Measurements from ENCODE around the gene GINM1.

The GINM1 gene

DNA sequence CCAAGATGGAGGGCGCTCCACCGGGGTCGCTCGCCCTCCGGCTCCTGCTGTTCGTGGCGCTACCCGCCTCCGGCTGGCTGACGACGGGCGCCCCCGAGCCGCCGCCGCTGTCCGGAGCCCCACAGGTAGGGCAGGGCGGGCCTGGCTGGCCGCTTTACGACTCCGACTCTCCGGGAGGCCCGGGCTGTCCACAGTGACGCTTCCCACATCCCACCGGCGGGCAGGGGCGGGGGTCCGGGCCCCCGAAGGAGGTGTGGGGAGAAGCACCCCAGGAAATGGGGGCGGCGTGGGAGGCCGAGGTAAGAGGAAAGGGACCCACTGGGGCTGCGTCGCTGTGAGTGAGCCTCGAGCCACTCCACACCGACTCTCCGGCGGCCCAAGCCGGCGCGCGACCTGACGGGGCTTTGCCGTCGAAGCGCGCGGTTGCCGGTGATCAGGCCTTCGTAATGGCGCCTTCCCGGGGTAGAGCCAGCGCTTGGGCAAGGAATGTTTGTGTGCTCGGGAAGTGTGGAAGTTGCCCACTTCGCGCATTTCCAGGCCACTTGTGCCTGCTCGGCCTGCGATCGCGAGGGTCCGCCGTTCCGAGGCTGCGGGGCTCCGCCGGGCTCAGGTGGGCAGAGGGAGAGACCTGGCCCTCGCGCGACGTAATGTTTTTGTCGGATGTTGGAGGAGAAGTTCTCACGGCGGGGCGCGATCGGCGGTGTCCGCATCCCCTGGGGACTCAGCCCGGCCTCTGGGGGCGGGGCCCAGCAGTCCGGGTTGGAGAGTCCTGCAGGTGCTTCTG lies 427 bp downstream of the GINM1 start:
- peak overlapping the region; percentile 89 for H3K4me3 Mint-ChIP-seq
- DNase-seq (ENCODE audit: low spot score in 2 of 2) (peak; percentile 37 to 87), ATAC-seq (peak; percentile 61)
- no peaks in the 10 kb centered on the region for H3K9me3 Mint-ChIP-seq
- H3K4me1 Mint-ChIP-seq = peaks cover 8% of the 10 kb centered on the region
- no peaks in the 10 kb centered on the region for H3K36me3 Mint-ChIP-seq
- peak overlapping the region; percentile 87 for H3K27ac Mint-ChIP-seq

DNA sequence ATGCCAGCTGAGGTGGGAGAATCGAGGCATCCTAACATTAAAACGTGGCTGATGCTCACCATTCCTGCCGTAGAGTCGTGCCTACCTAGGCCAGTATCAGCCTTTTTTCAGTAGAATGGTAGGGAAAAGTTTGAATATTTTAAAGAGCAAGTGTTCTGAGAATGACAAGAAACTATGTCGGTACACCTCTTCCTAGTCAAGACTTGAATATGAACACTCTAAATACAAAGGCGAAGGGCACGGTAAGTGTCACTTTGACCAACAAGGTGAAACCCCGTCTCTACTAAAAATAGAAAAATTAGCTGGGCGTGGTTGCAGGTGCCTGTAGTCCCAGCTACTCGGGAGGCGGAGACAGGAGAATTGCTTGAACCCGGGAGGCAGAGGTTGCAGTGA lies 1.0 kb downstream of the GINM1 start:
- Mint-ChIP-seq H3K4me3 (peak overlapping the region; percentile 89), H3K9me3 (no peaks in the 10 kb centered on the region), H3K36me3 (no peaks in the 10 kb centered on the region), H3K27ac (peak overlapping the region; percentile 87), H3K4me1 (peaks cover 8% of the 10 kb centered on the region)
- ATAC-seq (no peak), DNase-seq (ENCODE audit: low spot score in 2 of 2) (no peak)

DNA sequence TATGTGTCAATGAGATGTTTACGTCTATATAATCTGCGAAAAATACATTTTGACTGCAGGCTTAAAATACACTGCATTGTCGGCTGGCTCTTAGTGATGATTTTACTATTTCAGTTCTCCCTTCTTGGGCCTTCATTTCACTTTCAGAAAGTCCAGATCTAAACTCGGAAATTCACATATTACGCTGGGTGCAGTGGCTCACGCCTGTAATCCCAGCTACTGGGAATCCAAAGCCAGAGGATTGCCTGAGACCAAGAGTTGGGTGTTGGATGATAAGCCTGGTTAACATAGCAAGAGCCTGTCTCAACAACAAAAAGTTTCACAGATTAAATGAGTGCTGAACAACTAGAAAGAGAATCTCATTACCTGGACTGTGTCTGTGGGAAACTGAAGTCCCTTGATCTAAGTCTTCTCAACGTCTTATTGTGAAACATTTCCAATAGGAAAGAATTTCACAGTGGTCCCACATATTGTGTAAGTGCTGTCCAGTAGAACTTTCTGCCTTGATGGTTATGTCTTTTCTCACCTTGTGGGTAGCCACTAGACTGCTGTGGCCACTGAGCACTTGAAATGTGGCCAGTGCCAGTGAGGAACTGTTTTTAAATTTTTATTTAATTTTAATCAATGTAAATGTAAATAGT lies 1.9 kb downstream of the GINM1 start:
- H3K4me1 Mint-ChIP-seq = peaks cover 8% of the 10 kb centered on the region
- ATAC-seq = no peak
- no peaks in the 10 kb centered on the region for H3K36me3 Mint-ChIP-seq
- H3K9me3 Mint-ChIP-seq = no peaks in the 10 kb centered on the region
- peak in 1 of 2 donors; percentile 44 for DNase-seq (ENCODE audit: low spot score in 2 of 2)
- no peak overlapping the region for H3K27ac Mint-ChIP-seq
- H3K4me3 Mint-ChIP-seq = peak overlapping the region; percentile 89

DNA sequence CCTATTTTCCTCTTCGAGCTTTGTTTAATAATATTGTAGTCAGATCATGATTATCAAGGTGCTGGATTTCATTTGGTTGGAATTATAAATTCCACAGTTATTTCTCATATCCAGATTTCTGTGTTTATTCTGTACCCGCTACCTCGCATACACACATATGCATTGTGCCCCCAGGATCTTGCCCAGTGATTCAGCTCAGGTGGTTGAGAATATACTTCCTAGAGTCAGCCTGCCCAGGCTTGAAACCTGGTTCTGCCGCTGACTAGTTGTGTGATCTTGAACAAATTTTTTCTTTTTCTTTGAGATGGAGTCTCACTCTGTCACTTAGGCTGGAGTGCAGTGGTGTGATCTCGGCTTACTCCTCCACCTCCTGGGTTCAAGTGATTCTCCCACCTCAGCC lies 14.7 kb downstream of the GINM1 start:
- DNase-seq (ENCODE audit: low spot score in 2 of 2) = no peak
- ATAC-seq = no peak
- H3K36me3 Mint-ChIP-seq = peaks cover 80% of the 10 kb centered on the region
- H3K27ac Mint-ChIP-seq = no peak overlapping the region
- H3K4me1 Mint-ChIP-seq = no peaks in the 10 kb centered on the region
- no peak overlapping the region for H3K4me3 Mint-ChIP-seq
- H3K9me3 Mint-ChIP-seq = no peaks in the 10 kb centered on the region

DNA sequence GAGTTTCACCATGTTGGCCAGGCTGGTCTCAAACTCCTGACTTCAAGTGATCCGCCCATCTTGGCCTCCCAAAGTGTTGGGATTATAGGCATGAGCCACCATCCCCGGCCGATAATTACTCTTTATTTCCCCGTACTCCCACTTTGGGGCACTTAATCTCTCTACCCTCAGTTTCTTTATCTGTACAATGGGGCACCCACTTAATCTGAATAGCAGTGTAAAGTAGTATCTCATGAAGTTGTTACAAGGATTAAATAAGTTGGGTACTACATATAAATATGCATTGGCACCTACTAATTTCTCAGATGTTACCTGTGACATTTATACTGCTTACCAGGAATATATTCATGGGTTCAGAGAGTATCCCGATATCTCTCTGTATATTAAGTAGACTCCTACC lies 15.2 kb downstream of the GINM1 start:
- no peak for ATAC-seq
- Mint-ChIP-seq H3K36me3 (peaks cover 85% of the 10 kb centered on the region), H3K27ac (no peak overlapping the region)

DNA sequence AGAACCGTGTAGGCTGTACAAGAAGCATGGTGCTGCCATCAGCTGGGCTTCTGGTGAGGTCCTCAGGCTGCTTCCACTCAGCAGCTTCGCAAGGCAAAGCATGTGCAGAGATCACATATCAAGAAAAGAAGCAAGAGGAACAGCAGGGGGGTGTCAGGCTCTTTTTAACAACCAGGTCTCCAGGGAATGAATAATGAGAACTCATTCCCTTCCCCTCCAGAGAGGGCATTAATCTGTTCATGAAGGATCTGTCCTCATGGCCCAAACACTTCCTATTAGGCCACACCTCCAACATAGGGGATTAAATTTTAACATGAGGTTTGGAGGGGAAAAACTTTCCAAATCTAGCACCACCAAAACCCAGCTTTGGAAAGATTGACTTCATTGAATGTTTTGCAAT lies 20.0 kb downstream of the GINM1 start:
- H3K9me3 Mint-ChIP-seq = no peaks in the 10 kb centered on the region
- H3K36me3 Mint-ChIP-seq = peaks cover 65% of the 10 kb centered on the region
- DNase-seq (ENCODE audit: low spot score in 2 of 2) (no peak), ATAC-seq (no peak)
- no peak overlapping the region for H3K4me3 Mint-ChIP-seq
- no peak overlapping the region for H3K27ac Mint-ChIP-seq
- H3K4me1 Mint-ChIP-seq = no peaks in the 10 kb centered on the region

More for the DNA sequence above, 15.2 kb downstream of the GINM1 start:
- Mint-ChIP-seq H3K4me1 (no peaks in the 10 kb centered on the region), H3K4me3 (no peak overlapping the region), H3K9me3 (no peaks in the 10 kb centered on the region)
- DNase-seq (ENCODE audit: low spot score in 2 of 2) = no peak

DNA sequence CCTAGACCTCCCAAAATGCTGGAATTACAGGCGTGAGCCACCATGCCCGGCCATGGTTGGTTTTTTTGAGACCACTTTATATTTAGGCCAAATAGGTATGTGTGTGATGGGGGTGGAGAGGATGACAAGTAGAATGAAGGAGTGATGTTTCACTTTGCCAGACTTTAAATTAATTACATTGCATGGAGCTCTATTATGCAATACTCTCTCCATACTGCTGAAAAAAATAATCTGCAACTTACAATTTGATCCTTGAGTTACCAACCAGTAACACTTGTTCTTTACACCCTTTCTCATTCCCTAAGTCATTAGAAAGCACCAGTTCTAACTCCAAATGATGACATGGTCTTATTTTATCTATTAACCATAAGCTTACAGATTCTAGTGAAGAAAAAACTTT lies 26.8 kb downstream of the GINM1 start:
- Mint-ChIP-seq H3K9me3 (no peaks in the 10 kb centered on the region), H3K4me3 (no peak overlapping the region), H3K4me1 (no peaks in the 10 kb centered on the region), H3K36me3 (peaks cover 80% of the 10 kb centered on the region), H3K27ac (no peak overlapping the region)
- no peak for ATAC-seq
- DNase-seq (ENCODE audit: low spot score in 2 of 2) = no peak

DNA sequence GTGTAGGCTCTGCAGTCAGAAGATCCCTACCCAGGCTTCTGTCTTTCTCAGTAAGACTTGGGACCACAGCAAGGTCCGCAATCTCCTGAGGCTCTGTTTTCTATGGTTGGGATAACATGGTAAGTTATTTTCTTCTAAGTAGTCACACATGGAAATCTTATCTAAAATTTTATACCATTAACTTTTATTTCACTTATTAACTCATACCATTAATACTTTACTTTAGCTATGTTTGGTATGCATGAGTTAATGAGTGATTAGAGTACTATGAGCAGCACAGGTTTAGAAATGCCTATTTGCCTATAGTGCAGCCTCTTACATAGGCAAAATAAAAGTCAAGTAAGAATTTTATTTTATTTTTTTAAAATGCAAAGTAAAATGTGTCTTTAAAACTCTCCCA lies 27.2 kb downstream of the GINM1 start:
- no peak overlapping the region for H3K4me3 Mint-ChIP-seq
- H3K36me3 Mint-ChIP-seq = peaks cover 80% of the 10 kb centered on the region
- no peaks in the 10 kb centered on the region for H3K9me3 Mint-ChIP-seq
- H3K27ac Mint-ChIP-seq = no peak overlapping the region
- DNase-seq (ENCODE audit: low spot score in 2 of 2) = no peak
- no peaks in the 10 kb centered on the region for H3K4me1 Mint-ChIP-seq
- no peak for ATAC-seq

DNA sequence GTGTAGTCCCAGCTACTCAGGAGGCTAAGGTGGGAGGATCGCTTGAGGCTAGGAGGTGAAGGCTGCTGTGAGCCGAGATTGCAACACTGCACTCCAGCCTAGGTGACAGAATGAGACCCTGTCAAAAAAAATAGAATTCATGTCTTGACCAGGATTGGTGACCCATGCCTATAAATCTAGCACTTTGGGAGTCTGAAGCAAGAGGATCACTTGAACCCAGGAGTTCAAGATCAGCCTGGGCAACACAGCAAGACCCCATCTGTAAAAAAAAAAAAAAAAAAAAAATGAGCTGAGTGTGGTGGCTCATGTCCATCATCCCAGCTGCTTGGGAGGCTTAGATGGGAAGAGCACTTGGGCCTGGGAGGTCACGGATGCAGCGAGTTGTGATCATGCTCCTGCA lies 34.3 kb downstream of the GINM1 start:
- DNase-seq (ENCODE audit: low spot score in 2 of 2) (no peak), ATAC-seq (no peak)
- H3K27ac Mint-ChIP-seq = no peak overlapping the region
- H3K36me3 Mint-ChIP-seq = peaks cover 83% of the 10 kb centered on the region
- H3K4me3 Mint-ChIP-seq = no peak overlapping the region
- no peaks in the 10 kb centered on the region for H3K9me3 Mint-ChIP-seq
- no peaks in the 10 kb centered on the region for H3K4me1 Mint-ChIP-seq

DNA sequence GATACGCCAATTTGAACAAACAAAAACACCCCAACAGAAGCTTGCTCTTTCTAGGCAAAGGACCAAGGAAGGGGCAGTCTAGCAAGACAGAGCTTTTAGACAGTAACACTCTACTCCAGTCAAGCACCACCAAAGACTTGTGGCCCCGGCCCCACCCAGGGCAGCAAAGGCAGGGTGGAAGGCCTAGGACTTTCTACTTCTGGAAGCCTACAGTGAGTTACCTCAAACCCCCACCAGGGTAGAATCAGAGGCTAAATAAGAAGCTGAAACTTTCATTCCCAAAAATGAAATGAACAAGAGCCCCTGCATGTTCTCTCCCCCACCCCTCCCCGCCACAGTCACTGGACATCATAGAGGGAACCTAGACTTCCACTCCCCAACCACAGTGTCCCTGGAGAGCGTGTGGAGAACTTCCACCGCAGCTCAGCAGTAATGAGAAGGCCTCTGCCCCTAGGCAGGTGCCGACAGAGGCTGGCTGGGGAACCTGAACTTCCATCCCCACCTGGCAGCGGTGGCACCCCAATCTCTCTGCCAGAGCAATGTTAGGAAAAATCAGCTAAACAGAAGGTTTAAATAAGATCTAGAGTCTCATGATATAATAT lies 42.3 kb downstream of the GINM1 start:
- ATAC-seq (no peak), DNase-seq (ENCODE audit: low spot score in 2 of 2) (no peak)
- H3K4me3 Mint-ChIP-seq = no peak overlapping the region
- H3K27ac Mint-ChIP-seq = peak overlapping the region; percentile 71
- peaks cover 13% of the 10 kb centered on the region for H3K4me1 Mint-ChIP-seq
- H3K36me3 Mint-ChIP-seq = peaks cover 53% of the 10 kb centered on the region
- no peaks in the 10 kb centered on the region for H3K9me3 Mint-ChIP-seq

DNA sequence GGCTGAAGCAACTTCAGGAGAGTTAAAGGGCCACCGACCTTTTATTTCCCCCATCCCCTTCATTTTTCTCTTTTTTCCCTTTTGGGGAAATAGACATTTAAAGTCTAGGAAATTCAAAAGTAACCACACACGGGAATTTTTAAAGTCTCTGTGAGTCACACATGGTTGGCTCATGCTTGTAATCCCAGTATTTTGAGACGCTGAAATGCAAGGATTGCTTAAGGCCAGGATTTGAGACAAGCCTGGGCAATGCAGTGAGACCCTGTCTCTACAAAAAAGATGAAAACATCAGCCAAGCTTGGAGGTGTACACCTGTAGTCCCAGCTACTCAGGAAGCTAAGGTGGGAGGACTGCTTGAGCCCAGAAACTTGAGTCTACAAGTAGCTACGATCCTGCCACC lies 48.2 kb downstream of the GINM1 start:
- Mint-ChIP-seq H3K9me3 (no peaks in the 10 kb centered on the region), H3K27ac (no peak overlapping the region), H3K4me3 (no peak overlapping the region), H3K36me3 (peaks cover 55% of the 10 kb centered on the region), H3K4me1 (peaks cover 6% of the 10 kb centered on the region)
- ATAC-seq = no peak
- DNase-seq (ENCODE audit: low spot score in 2 of 2) = no peak

DNA sequence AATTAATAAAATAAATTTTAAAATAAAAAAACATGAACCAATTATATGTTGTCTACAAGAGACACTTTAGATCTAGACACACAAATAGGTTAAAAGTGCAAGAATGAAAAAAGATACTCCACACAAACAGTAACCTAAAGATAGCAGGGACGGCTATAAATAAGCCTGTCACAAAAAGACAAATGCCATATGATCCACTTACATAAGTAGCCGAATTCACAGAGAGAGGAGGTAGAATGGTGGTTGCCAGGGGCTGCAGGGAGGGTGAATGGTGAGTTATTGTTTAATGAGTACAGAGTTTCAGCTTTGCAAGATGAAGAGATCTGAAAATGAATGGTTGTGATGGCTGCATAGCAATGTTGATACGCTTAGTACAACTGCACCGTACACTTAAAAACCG lies 49.6 kb downstream of the GINM1 start:
- Mint-ChIP-seq H3K36me3 (peaks cover 59% of the 10 kb centered on the region), H3K4me1 (no peaks in the 10 kb centered on the region), H3K4me3 (no peak overlapping the region), H3K27ac (no peak overlapping the region), H3K9me3 (no peaks in the 10 kb centered on the region)
- ATAC-seq (no peak), DNase-seq (ENCODE audit: low spot score in 2 of 2) (no peak)

DNA sequence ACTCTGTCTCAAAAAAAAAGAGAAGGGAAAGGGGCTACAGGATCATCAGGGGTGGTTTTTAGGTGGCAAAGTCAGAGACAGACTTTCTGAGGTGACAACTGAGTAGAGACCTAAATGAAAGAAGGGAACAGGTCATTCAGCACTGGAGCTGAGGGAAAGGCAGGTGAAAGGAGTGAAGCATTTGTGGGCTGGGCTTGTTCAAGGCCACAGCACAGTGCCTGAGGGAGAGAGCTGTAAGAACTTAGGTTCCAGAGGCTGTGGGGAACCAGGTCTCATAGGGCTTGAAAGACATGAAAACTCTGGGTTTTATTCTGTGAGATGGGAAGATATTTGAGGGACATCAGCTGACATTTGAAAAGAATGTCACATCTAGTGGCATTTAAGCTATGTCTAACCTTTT lies 61.5 kb downstream of the GINM1 start:
- Mint-ChIP-seq H3K27ac (peak overlapping the region; percentile 83), H3K36me3 (peaks cover 79% of the 10 kb centered on the region), H3K9me3 (no peaks in the 10 kb centered on the region), H3K4me1 (peaks cover 11% of the 10 kb centered on the region), H3K4me3 (no peak overlapping the region)
- DNase-seq (ENCODE audit: low spot score in 2 of 2) = no peak
- no peak for ATAC-seq

DNA sequence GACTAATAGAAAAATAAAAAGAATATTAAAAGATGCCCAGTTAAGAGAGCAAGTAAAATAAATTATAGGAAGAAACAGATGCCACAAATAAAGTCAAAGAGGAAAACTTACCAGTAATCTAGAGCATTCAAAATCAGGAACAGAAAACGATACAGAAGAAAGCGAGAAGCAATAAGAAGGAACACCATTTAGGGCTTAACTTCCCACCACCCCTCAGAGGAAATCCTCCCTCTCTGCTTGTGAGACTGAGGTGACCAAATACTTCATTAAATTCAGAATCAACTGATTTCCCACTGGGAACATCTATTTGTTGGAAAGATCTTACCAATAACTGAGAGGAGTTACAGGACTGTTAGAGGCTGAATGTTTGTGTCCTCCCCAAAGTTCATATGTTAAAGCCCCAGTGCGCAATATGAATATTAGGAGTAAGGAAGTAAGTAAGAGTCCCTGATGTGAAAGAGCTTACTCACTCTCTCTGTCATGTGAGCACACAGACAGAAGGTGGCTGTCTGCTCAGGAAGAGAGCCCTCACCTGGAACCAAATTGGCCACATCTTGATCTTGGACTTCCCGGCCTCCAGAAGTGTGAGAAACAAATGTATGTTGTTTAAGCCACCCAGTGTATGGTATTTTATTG lies 62.8 kb downstream of the GINM1 start:
- no peak for DNase-seq (ENCODE audit: low spot score in 2 of 2)
- H3K4me1 Mint-ChIP-seq = peaks cover 11% of the 10 kb centered on the region
- H3K4me3 Mint-ChIP-seq = no peak overlapping the region
- peak overlapping the region; percentile 62 for H3K27ac Mint-ChIP-seq
- no peak for ATAC-seq
- H3K36me3 Mint-ChIP-seq = peaks cover 73% of the 10 kb centered on the region
- no peaks in the 10 kb centered on the region for H3K9me3 Mint-ChIP-seq

DNA sequence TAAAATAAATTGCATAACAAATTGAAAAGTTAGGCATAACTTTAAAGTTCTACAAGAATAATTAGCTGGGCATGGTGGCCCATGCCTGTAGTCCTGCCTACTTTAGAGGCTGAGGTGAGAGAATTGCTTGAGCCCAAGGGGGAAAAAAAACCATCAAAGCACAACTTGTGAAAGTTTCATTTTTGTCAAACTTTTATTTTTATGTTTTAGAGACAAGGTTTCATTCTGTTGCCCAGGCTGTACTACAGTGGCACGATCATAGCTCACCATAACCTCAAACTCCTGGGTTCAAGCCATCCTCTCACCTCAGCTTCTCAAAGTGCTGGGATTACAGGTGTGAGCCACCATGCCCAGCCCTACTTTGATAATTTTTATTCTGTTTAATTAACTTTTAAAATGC lies 68.1 kb downstream of the GINM1 start:
- H3K4me3 Mint-ChIP-seq = no peak overlapping the region
- H3K4me1 Mint-ChIP-seq = peaks cover 2% of the 10 kb centered on the region
- no peak overlapping the region for H3K27ac Mint-ChIP-seq
- ATAC-seq (no peak), DNase-seq (ENCODE audit: low spot score in 2 of 2) (no peak)
- H3K9me3 Mint-ChIP-seq = no peaks in the 10 kb centered on the region
- H3K36me3 Mint-ChIP-seq = peaks cover 68% of the 10 kb centered on the region

All from stimulated activated effector memory CD8-positive, alpha-beta T cell treated with anti-CD3 and anti-CD28 coated beads, Interleukin-12 subunit alpha, Interleukin-12 subunit beta, amount 100 ng/mL, for 72 hours (primary cell).